ENCODE data around the gene FRAS1. TPM values are rescaled to one million over a fixed set of nuclear protein-coding genes. Genes with fewer than 3 reads are reported as not detected.

FRAS1 gene
- total RNA-seq, 2 donors from 2014 or later: 6.4 to 11.0 TPM

DNA sequence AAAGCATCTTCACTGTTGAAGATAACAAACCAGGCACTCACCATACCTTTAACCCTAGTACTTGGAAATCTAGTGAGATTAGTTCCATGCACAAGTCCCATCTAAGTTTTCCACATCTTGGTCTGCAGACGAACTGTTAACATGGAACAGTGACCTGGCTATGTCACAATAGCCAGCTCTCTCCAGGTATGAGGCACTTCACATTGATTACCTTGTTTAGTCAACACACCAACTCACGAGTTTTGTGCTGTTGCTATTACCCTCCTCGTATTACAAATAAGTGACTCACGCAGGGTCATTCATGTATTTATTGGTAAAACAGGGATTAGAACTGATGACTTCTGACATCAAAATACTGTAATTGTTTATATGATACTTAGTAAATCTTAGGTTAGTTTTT, 36.4 kb upstream of the FRAS1 start:
- H3K4me1 ChIP-seq (replicated peaks): no peaks in the 10 kb centered on the region
- 95% methylated on average over 4 of the region's 4 CpGs for WGBS
- TF ChIP-seq, protein P1, sequence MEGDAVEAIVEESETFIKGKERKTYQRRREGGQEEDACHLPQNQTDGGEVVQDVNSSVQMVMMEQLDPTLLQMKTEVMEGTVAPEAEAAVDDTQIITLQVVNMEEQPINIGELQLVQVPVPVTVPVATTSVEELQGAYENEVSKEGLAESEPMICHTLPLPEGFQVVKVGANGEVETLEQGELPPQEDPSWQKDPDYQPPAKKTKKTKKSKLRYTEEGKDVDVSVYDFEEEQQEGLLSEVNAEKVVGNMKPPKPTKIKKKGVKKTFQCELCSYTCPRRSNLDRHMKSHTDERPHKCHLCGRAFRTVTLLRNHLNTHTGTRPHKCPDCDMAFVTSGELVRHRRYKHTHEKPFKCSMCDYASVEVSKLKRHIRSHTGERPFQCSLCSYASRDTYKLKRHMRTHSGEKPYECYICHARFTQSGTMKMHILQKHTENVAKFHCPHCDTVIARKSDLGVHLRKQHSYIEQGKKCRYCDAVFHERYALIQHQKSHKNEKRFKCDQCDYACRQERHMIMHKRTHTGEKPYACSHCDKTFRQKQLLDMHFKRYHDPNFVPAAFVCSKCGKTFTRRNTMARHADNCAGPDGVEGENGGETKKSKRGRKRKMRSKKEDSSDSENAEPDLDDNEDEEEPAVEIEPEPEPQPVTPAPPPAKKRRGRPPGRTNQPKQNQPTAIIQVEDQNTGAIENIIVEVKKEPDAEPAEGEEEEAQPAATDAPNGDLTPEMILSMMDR (IDR thresholded peaks at IDR 0.05): no peak
- no peak for TF ChIP-seq POLR2AphosphoS5 (IDR thresholded peaks at IDR 0.05)
- no peak for TF ChIP-seq POLR2A (IDR thresholded peaks at IDR 0.05)
- H3K4me3 ChIP-seq: no peak overlapping the region
- no peak for DNase-seq (ENCODE audit: low spot score)
- H3K36me3 ChIP-seq: no peaks in the 10 kb centered on the region
- no peak overlapping the region for H3K27ac ChIP-seq
- H3K27me3 ChIP-seq (replicated peaks; ENCODE audit: insufficient read depth): no peaks in the 10 kb centered on the region
- no peaks in the 10 kb centered on the region for H3K9me3 ChIP-seq
- intact Hi-C loops (cut with DNase I): no loop called here

DNA sequence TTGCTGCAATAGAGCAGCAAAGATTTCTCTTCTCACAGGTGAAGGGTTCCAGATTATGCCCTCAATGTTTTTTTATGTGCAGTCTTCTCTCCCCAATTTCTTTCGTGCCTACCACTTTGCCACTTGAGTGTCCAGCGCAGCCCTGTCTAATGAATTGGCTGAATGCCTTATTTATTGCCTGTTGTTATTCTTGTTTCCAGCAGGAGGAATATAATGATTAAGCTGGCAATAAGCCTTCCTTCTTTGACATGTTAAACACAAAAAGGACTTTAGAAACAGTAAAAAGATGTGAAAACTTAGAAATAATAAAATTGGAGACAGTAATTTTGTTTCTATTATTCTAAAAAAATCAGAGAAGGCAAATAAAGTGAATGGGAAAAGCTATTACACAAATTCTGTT, 34.6 kb upstream of the FRAS1 start:
- no peak for TF ChIP-seq POLR2A (IDR thresholded peaks at IDR 0.05)
- TF ChIP-seq, protein P1 (IDR thresholded peaks at IDR 0.05): no peak
- TF ChIP-seq POLR2AphosphoS5 (IDR thresholded peaks at IDR 0.05): no peak
- Histone ChIP-seq H3K27ac (no peak overlapping the region), H3K36me3 (no peaks in the 10 kb centered on the region), H3K27me3 (replicated peaks; ENCODE audit: insufficient read depth) (no peaks in the 10 kb centered on the region), H3K4me3 (no peak overlapping the region), H3K9me3 (no peaks in the 10 kb centered on the region), H3K4me1 (replicated peaks) (no peaks in the 10 kb centered on the region)
- WGBS: 85% methylated on average over 2 of the region's 2 CpGs
- intact Hi-C loops (cut with DNase I): no loop called here
- no peak for DNase-seq (ENCODE audit: low spot score)

DNA sequence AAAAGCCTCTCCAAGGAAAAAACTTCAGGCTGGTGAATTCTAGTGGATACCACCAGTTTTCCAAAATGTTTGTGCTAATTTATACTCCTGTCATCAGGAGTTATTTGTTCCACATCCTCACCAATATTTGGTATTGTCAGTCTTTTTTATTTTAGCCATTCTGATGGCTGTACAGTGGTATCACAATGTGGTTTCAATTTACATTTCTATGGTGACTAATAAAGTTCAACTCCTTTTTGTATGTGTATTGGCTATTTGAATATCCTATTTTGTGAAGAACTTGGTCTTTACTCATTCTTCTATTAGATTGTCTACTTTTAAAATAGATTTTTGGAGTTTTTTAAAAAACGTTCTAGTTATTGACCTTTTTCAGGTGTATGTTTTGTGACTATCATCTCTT, 33.0 kb upstream of the FRAS1 start:
- H3K27me3 ChIP-seq (replicated peaks; ENCODE audit: insufficient read depth): no peaks in the 10 kb centered on the region
- no peak for TF ChIP-seq POLR2AphosphoS5 (IDR thresholded peaks at IDR 0.05)
- TF ChIP-seq, protein P1 (IDR thresholded peaks at IDR 0.05): no peak
- TF ChIP-seq POLR2A (IDR thresholded peaks at IDR 0.05): no peak
- no peaks in the 10 kb centered on the region for H3K9me3 ChIP-seq
- WGBS: 67% methylated on average over 1 of the region's 1 CpG
- DNase-seq (ENCODE audit: low spot score): no peak
- no peak overlapping the region for H3K4me3 ChIP-seq
- H3K27ac ChIP-seq: no peak overlapping the region
- H3K36me3 ChIP-seq: no peaks in the 10 kb centered on the region
- intact Hi-C loops (cut with DNase I): no loop called here
- no peaks in the 10 kb centered on the region for H3K4me1 ChIP-seq (replicated peaks)

DNA sequence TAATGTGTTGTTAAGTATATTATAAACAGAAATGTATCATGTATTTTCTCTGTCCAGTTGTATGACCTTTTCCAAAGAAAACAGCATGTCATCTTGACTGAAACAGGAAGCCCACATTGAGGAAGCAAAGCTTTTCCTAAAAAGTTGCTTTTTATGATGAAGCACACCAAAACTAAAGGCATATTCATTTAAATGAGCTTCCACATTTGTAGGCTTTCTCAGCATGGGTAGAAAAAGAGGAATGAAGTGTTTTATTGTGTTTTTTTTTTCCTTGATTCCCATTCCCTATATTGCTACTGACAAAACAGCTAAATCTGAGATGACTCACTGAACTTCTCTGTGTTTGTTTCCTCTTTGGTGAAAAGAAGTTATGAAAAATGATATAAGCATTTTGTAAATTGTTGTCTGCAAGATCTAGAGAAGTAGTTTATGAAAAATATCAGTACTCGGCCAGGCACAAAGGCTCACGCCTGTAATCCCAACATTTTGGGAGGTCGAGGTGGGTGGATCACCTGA, 32.5 kb upstream of the FRAS1 start:
- Histone ChIP-seq H3K27ac (no peak overlapping the region), H3K9me3 (no peaks in the 10 kb centered on the region), H3K4me3 (no peak overlapping the region), H3K36me3 (no peaks in the 10 kb centered on the region), H3K27me3 (replicated peaks; ENCODE audit: insufficient read depth) (no peaks in the 10 kb centered on the region), H3K4me1 (replicated peaks) (no peaks in the 10 kb centered on the region)
- intact Hi-C loops (cut with DNase I): no loop called here
- 85% methylated on average over 3 of the region's 3 CpGs for WGBS
- TF ChIP-seq POLR2AphosphoS5 (IDR thresholded peaks at IDR 0.05) (no peak), POLR2A (IDR thresholded peaks at IDR 0.05) (no peak)
- TF ChIP-seq, protein P1 (IDR thresholded peaks at IDR 0.05): no peak
- no peak for DNase-seq (ENCODE audit: low spot score)

DNA sequence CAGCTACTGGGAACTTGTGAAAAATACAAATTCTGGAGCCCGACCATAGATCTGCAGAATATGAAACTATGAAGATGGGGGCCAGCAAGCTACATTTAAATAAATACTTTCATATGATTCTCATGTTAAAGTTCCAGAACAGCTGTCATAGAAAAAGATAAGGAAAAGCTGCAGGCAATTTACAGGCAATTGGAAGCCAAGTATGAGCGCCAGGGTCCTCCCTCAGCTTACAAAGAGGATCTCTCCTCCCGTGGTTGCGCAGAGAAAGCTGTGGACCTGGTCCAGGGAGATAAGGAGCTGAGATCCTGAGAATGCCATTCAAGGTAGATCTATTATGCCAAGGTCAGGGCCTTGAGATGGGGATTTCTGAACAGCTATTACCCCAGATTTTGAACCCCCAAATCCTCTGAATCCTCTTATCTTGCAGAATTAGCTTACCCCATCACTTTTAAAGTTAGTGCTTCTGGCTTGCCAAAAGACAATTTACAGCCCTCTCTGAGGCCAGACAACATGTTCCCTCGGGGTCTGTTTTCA, 25.6 kb upstream of the FRAS1 start:
- no peak overlapping the region for H3K27ac ChIP-seq
- H3K36me3 ChIP-seq: no peaks in the 10 kb centered on the region
- intact Hi-C loops (cut with DNase I): no loop called here
- TF ChIP-seq, protein P1 (IDR thresholded peaks at IDR 0.05): no peak
- no peak for TF ChIP-seq POLR2A (IDR thresholded peaks at IDR 0.05)
- no peak for TF ChIP-seq POLR2AphosphoS5 (IDR thresholded peaks at IDR 0.05)
- no peaks in the 10 kb centered on the region for H3K27me3 ChIP-seq (replicated peaks; ENCODE audit: insufficient read depth)
- H3K9me3 ChIP-seq: no peaks in the 10 kb centered on the region
- no peak overlapping the region for H3K4me3 ChIP-seq
- no peak for DNase-seq (ENCODE audit: low spot score)
- WGBS: 64% methylated on average over 5 of the region's 5 CpGs
- H3K4me1 ChIP-seq (replicated peaks): no peaks in the 10 kb centered on the region

Data from prostate gland (tissue), 2 donors.